GM21390 (cell line): ENCODE measurements around the gene NFYA.

ENCODE experiments used
- ATAC-seq: cut with Tn5 transposase; IDR thresholded peaks from one replicate; pipeline ENCODE4 v1.9.1; 2021; ENCODE audit not compliant: unreplicated experiment

NFYA gene

DNA sequence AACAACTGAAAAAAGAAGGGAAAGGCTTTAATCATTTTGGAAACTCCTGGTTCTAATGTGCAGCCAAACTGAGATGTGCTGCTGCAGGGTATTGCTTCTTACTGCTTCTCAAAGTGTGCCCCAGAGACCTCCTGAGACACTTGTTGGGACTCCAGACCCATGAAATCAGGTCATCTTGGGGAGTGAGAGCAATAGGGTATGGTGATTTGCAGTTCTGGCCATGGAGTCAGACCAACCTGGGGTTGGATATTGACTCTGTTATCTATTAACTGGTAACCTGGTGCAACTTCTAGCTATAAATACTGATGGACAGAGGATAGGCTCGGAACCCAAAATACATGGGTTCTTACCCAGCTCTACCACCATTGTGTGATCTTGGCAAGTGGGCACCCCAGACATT, 26.7 kb upstream of the NFYA start:
- no peak for ATAC-seq

- no peak for ATAC-seq
Observed at GRCh38 chr6:41047306-41047705, 25.5 kb upstream of the NFYA start.

DNA sequence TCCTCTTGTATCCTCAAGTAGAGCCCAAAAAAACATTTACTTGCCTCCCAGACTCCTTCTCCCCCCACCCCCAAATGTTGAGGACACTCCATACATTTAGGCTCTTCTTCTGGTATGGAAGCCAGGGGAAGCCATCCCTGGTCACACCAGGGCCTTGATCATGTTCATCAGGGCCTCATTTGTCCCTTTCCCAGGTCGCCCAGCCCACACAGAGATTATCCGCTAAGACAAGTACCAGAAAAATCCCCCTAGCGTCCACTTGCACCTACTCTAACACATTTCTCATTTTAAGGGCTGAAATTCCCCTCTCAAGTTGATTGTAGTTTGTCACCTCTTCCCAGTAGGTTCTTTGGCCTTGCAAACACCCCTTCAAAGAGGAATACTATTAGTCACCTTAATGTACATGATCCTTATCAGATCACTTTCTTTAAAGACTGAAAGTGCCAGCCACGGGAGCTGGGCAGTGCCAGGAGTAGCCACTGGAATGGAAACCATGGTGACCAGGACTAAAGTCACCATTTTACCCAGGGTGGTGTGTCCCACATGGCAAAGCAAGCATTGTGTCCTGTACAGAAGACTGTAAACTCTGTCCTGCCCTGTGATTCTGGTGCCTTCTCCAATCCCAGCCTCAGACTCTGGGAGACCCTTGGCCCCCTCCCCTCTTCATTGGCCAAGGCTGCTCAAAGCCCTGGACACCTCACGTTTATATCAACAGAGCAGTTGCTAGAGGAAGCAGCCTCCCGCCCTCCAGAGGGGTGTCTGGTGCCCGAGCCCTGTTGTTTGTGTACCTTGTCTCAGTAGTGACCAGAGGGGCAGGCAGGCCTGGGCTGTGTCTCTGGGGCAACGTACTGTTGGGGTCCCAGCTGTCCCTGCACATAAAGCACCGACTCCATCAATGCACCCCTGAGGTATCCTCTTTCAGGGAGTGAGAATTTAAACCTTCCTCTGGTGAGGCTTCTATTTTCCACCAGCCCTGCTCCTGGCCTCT, 24.7 kb upstream of the NFYA start:
- no peak for ATAC-seq

DNA sequence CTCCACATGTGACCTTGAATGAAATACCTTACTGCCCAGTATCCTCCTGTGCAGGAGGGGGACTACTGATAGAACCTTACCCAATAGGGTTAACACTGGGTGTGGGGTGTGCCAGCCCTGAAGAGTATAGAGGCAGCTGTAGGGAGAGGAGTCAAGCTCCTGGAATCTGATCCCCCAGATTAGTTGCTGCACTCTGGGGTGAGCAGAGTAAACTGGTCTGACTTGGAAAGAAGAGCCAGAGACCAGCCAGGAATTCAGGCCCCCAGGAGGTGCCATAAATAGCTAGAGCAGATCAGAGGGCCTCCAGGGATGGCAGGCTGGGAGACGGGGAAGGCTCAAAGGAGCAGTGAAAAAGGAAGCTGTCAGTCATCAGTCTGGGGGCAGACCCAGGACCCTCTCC, 23.3 kb upstream of the NFYA start:
- ATAC-seq: no peak

DNA sequence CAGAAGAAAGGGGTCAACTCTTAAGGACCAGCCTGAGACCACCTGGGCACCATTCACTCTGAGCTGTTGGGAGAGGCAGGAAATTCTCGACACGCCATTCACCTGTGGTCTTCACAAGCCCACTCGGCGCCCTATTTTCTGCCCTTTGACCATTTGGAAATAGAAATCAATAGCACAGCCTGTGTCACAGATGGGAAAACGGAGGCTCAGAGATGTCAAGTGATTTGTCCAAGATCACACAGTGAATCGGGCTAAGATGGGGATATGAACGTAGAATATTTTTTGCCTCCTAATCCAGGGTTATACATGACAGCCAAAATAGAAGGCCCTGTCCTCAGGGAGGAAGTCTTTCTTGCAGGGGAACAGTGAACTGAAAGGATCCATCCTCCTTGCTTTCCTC, 22.8 kb upstream of the NFYA start:
- no peak for ATAC-seq

GRCh38 chr6:41050536-41050935, 22.2 kb upstream of the NFYA start:
- ATAC-seq: no peak

DNA sequence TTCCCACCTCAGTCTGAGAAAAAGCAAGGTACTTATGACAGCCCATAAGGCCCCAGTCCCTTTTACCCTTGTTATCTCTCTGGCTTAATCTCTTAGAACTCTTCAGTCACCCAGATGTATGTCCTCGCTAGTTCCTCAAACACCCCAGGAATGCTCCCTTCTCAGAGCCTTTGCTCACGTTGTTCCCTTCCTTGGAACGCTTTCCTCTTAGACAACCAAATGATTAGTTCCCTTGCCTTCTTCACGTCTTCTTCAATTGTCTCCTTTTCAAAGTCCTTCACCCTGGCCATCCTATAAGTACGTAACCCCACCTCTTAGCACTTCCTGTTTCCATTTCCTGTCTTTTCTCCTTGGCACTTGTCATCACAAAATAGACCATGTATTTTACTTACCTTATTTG, 20.9 kb upstream of the NFYA start:
- ATAC-seq: no peak

DNA sequence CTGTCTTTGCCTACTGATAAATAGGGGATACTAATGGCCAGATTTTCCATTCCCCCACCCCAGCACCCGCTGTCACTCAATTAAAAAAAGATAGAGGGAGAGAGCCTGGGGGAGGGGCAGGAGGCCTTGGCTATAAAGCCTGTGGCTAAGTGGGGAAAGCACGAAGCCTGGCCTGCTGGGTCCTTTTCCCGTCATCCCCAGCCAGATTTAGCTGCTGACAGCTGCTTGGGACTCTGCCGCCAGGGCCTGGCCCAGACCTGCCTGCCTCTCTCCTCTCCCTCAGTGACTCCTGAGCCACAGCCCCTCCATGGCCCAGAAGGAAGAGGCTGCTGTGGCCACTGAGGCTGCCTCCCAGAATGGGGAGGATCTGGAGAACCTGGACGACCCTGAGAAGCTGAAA, 19.7 kb upstream of the NFYA start, which contains the start of gene APOBEC2:
Gene APOBEC2 (plus strand): TSS at position 162 of the 400 bp plus-strand sequence. CDS start 146 bp downstream, at position 308.
- no peak for ATAC-seq

DNA sequence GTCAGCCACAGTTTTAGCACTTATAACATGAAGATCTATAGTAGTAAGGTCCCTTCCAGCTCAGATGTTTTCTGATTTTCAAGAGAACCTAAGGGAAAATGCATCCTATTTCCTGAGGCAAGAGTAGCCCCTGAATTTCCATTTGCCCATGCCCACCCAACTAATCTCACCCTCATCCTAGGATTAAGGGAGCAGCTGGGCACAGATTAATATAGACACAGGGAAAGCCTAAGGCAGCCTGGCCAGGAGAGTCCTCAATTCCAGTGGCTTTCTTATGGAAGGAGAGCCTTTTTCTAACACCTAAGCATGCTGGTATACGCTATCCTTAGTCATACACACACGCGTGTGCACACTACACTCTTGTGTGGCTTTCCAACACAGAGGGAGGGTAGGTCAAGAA, 18.3 kb upstream of the NFYA start:
- no peak for ATAC-seq

DNA sequence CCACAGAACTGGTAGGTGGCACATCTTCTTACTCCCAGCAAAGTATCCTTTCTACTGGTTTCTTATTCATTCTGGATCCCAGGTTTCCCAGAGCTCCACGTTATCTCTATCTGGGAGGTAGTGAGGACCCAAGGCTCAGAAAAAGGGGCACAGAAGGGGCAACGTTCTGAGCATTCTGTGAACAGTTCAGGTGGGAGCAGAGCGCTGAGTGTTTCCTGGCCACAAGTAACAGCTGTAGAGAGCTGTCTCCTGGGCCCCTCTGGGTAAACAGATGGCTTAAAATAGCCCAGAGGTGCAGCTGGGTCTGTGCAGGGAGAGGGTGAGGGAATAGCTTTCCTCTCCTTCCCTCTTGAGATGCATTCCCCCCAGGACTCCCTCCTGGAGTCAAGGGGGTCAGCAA, 17.6 kb upstream of the NFYA start:
- no peak for ATAC-seq

DNA sequence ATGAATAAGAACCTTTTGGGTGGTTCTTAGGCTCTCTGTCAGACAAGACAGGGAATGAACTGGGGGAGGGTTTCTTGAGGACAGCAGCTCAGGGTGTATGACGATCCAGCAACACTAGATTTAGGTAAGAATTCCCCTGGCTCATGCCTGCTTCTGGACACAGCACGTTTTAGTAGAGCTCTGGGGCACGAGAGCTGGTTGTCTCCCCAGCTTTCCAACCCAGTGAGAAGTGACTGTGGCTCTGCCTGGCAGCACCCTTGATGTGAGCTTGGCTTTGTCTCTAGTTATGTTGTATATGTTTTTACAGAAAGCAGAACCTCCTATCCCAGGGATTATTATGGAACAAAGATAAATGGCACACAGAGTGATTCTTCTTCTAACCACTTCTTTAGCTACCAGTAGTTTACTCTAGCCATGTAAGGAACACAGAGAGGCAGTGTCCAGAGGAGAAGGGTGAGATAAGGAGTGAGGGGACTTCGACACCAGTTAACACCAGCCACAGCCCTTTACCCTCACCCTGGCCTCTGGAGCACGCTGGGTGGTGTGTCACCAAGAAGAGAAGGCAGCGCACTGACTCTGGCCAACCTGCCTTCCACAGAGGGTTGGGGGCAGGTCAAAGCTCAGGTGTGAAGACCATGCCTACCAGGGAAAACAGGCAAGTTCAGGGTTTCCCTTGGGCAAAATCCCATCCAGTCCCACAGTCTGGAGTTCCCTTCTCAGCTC, 15.8 kb upstream of the NFYA start:
- ATAC-seq: no peak

GRCh38 chr6:41058783-41059181, 14.0 kb upstream of the NFYA start:
- ATAC-seq: no peak

DNA sequence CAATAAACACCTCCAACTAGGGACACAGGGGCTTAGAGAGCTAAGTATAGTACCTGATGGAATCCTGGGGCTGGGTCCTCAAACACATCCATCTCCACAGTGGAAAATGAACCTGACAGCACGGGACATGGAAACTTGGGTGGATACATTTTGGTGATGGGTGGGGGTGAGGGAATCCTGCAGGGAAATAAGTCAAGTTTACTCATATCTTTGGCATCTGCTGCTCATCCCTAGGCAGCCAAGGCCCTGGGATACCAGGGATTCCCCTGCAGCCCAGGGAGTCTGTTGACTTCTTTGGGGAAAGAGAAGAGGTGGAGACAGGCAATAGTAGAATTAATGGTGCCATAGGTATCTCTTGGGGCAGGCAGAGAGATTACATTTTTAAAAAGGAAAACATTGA, 13.2 kb upstream of the NFYA start:
- ATAC-seq: no peak

DNA sequence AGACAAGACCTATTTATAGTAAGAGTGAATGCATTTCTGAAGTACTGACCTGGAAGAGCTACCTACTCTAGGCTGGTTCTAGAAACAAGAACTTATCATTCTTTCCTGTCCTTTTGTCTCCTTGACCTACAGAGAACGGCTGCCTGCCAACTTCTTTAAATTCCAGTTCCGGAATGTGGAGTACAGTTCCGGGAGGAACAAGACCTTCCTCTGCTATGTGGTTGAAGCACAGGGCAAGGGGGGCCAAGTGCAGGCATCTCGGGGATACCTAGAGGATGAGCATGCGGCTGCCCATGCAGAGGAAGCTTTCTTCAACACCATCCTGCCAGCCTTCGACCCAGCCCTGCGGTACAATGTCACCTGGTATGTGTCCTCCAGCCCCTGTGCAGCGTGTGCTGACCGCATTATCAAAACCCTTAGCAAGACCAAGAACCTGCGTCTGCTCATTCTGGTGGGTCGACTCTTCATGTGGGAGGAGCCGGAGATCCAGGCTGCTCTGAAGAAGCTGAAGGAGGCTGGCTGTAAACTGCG, 11.5 kb upstream of the NFYA start:
- ATAC-seq: no peak

DNA sequence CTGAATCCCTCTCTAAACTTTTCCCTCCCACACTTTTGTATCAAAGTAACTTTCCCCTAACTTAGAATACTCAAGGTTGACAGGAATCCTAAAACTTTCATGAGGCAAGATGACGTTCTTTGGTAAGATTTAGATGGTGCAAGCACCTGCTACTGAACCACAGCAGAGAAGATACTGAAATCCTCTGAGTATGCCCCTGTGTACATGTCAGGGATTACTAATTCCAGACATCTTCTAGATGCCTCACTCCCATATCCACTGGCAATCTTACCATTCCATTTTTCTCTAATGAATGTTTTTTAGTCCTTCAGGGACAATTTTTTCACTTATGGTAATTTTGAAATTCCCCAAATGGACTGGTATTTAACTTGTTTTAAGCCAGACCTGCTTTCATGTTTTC, 10.7 kb upstream of the NFYA start:
- no peak for ATAC-seq

DNA sequence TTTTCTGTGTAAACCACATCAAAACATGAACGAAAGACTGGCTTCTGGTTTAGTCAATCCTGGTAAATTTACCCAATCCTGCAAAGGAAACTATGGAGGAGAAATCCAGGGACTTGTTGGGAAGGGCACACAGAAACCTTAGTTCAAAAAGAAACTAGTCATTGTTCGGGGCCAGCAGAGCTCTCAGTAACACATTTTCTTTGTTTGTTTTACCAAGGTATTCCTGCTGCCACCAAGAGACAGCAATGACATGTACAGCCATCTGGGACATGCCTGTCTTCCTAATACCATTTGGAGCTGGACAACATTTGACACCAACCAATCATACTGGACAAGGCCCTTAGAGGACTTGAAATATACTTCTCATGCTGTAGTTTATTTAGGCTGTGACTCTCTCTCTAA, 8.9 kb upstream of the NFYA start:
- ATAC-seq: no peak

DNA sequence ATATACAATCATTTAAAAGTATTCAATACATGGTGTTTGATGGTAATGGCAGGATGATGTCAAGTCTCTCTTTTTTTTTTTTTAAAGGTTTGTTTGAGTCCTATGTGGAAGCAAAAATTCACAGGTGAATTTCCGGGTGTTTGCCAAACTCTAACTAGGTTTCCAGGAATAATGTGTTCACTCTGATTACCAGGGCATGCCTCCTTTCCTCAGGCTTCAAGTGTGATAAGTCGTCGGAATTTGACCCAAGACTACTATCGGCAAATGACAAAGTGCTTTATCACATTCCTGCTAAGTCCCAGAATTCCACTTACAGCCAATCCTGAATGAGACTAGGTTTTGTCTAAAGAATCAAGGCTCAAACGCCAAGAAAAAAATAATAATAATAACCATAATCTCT, 7.9 kb upstream of the NFYA start:
- ATAC-seq: no peak

DNA sequence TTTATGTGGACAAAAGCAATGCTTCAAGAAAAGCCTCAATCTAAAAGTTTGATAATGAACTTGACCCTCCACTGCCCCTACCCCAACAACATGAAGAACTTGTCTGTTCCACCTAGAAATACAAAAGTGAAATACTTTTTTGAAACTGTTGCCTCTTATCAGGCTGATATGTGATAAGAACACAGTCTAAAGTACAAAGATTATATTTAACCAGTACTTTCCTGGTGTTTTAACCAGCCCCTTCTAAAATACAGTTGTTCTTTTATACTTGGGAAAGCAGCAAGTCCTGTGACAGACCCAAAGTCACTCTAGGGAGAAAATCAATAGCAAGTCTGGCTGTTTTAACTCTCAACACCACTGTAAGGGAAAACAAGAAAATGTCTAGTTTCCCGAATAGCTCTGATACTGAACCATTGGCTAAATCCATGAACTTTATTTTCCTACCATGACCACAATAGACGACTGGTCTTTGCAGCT, 7.2 kb upstream of the NFYA start:
- ATAC-seq: no peak

- no peak for ATAC-seq
Observed at GRCh38 chr6:41066867-41067304, 5.9 kb upstream of the NFYA start.

DNA sequence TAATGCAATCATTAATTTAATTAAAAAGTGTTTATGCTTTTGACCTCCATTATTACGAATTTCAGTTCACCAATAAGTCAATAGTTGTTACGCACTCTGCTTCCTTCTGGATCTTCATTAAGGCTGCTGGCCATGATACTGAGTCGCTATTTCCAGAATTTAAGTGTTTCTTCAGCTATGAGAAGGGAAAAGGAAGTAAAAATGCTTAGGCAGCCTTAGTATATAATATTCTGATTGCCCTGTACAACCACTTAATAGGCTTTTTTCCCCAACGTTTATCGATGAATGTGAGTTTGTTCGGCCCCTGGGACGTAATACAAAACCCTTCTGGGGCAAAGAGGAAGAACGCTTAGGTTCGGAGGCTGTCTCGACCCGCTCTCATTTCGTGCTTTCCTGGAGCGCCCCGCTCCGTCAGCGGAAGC, 1.3 kb upstream of the NFYA start:
- ATAC-seq: no peak

GRCh38 chr6:41071923-41072835, 595 bp upstream of the NFYA start, which contains the start of gene OARD1:
Gene OARD1 (minus strand): TSS chr6:41072356. CDS start chr6:41071634, 722 bp downstream.
- ATAC-seq: peak; percentile 64
